Measurements from ENCODE around the gene DNAH17.

Gene DNAH17

DNA sequence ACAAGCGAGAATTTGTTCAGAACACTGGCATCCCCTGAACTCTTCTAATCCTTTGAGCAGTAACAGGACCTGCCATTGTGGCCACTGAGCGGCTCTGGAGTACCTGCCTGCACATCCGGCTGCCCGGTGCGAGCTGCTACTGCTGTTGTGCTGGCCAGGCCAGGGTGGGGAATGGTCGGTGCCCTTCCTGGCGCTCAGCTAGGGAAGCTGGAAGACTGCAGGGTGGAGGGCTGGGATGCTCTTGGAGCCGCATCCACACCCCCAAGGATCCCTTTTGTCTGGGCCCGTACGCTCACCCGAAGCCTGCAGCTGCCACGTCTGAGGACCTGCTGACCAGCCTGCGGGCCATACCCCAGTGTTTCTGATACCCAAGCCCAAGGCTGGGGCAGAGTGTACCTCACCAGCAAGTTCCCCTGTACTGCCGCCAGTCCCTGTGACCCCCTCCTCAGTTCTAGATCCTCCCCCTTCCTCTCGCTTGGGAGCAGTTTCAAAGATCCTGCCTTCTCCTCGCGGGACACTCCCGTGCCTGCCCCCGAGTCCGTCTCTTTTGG is 149.1 kb downstream of the DNAH17 start:
- no peak for DNase-seq

DNA sequence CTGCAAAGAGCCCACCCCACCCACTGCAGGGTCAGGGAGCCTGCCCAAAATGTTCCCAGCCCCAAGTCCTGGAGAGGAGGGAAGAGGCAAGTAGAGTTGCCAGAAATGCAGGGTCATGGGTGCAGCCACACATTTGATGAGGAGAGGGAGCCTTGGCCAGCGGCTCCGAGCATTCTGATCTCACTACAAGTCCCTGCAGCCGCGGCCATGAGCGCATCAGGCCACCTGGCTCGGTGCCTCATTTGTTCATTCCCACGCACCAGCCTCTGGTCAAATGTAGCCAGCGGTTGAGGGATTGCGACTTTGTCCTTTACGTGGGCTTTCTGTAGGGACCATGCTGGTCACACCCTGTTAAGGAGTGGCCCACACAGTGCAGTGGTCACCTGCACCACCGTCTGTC is 150.1 kb downstream of the DNAH17 start:
- DNase-seq: no peak

DNA sequence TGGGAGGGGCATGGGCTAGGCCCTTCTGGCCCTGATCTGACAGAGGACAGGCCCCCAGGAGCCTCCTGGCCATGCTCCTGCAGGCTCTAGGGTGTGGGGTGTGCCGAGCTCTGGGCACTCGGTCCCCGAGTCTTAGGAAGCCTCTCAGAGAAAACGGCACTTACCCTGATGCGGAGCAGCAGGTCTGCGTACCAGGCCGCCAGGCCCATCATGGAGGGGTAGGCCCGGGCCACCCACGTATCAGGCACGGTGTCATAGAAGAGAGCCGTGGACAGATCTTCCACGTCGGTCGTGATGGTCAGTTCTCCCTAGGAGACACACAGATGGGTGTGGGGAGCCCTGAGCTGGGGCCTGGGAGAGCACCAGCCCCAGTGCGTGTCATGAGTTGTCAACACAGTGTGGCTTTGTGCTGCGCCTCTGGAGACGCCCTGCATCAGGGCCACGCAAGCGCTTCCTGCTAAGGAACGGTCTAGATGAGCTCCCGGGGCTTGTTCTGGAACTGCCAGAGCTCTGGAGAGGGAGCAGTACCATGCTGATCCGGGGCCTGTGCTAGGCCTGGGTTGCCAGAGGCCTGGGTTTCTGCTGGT is 150.8 kb downstream of the DNAH17 start:
- no peak for DNase-seq

DNA sequence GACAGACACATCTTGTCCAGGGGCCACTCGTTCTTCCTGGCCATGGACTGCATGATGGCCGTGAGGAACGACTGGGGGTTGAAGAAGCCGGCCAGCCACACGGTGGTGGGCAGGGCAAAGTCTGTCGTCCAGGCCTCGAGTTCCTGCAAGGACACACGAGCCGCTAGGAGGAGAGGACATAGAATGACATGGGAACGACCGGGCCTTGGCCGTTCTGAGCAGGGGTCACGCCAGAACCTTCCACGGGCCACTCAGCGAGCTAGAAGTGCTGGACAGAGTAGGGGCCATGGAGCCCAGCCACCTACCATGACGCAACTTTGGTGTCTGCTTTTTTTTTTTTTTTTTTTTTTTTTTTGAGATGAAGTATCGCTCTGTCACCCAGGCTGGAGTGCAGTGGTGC is 151.8 kb downstream of the DNAH17 start:
- no peak for DNase-seq

DNA sequence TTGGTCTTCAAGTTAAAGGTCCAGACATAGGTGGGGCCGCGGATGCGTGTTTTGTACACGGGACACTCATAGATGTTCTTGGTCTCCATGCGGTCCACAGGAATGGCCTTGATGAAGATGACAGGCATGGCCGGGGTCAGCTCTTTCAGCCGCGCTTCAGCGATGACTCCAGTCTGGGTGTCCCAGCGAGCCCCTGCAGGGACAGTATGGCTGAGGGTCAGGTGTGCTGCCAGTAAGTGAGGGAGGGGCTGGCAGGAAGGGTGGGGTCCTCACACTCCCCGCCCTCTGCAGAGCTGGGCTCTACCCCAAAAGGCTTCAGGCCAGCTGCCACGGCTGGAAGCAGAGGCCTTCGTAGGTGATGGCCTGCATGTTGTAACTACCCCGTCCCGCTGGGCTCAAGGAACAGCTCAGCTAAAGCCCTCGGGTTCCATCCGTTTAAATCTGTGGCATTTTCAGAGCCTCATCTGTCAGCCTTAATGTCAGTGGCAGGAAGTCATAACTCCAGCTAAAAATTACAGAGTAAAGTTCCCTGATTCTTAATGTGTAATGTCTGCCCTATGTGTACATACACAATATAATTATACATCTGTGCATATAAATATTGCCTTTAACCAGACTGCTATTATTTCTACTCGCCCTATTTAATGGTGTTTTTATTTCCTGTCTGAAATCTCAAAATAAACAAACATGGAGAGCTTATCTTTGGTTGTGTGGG is 153.1 kb downstream of the DNAH17 start:
- DNase-seq: no peak

DNA sequence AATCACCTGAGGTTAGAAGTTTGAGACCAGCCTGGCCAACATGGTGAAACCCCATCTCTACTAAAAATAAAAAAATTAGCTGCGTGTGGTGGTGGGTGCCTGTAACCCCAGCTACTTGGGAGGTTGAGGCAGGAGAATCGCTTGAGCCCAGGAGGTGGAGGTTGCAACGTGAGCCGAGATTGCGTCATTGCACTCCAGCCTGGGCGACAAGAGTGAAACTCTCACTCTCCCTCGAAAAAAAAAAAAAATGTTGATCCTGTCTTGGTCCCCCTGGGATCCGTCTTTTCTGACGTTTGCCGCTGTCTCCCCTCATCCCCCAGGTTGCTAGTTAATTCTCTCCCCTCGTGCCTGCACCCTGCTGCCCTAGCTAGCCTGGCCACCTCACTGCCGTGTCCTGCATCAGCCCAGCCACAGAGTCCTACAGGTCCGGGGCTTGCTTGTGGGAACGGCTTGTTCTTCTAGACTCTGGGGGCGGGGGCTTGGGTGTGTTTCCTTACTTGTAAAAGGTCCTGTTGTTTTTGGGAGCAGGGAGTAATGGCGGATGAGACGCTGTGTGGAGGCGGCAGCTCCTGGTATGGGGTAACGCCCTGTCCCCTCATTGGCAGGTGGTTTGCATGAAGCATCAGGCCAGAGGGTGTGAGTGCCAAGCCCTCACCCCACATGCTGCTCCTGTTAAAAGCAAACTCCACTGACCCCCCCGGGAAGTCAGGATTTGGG is 154.2 kb downstream of the DNAH17 start:
- no peak for DNase-seq

DNA sequence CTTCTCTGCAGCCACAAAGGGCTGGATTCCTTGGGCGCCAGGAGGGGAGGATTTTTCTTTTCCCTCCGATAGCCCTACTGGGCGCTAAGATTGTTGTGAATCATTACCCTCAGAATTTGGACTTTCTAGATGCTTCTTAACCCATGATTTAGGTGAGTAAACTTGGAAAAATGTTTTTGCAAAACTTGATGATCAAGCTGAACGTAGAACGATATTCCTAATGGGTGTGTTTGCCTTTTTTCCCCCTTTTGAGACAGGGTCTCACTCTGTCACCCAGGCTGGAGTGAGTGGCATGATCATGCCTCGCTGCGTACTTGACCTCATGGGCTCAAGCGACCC is 155.0 kb downstream of the DNAH17 start:
- DNase-seq: no peak

DNA sequence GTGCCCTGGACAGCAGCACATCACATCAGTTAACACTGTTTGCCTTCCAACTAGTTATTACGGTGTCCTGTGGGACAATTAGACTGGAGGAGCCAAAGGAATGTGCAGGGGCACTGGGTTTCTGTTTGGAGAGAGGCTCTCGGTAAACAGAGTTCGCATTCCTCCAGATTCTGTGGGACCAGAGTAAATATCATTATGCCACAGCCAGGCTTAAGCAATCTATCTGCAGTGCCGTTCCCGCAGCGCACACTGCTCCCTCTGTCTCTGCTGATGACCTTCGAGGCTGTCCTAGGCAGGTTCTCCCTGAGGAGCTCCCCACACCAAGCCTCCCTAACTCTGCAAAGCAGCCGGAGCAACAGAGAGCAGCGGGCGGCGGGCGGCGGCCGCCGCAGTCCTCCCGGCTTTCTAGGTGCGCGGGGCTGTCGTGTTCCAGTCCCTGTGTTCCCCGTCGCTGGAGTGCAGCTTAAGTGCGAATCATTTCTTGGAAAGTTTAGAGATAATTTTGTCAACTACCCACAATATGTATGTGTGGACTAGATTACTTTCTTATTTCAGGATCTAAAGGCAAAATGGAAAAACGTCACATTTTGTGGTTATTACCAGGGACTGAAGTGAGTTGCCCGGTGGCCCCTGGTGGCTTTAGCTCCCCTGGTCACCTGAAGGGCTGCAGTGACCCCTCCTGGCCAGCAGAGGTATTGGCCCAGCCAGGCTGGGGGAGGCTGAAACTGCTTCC is 155.5 kb downstream of the DNAH17 start:
- peak; percentile 85 for DNase-seq

DNA sequence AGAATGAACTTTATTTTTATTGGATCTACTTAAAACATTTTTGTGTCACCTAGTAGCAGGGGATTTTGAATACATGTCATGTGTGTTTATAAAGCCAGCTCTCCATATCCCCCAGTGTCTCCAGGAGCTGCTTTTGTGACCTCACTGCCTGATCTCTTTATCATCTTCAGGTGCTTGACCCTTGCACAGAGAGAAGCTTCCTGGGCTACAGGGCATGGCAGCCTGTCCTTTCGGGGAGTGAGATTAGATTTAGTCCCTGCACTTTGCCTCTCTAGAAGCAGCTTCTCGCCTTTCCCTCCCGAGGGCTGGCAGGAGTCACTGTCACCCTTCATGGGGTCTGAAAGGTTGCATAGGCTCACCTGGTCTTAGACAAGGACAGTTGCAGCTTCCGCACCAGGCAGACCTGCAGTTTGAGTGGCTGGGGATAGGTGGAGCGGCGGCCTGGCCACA is 156.1 kb downstream of the DNAH17 start:
- no peak for DNase-seq

DNA sequence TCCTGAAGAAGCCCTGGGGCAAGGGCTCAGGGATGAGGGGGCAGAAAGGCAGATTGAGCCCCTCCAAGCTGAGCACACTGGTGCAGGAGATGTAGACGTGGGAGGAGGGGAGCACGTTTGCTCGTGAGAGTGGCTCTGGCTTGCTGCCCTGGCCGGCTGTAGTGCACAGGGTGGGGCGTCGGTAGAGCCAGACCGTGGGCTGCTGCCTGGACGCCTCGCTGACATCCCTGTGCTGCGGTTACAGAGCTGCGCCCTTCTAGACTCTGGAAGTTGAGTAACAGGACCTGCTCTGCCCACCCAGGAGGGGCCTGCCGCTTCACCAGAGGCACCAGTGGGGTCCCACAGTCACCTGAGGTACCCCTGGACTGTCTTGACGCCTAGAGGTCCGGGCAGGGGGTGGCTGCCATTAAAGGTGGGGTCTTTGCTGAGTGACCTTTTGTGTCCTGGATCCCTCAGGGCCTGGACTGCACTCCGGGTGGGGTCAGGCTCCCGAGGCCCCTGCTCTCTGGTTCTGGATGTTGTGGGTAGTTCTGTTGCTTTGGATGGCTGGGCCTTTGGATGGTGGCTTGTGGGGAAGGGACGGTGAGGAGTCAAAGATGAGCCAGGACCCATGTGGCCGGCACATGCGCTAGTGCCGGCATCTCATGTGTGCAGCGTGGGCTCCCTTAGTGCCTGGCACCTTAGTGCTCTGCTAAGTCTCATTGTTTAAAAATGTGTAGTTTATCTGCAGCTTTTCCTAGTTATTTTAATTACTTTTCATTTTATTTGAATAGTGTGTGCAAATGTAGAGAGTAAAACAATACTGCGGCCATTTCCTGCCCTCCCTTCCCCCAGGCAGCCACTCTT is 157.0 kb downstream of the DNAH17 start:
- no peak for DNase-seq

DNA sequence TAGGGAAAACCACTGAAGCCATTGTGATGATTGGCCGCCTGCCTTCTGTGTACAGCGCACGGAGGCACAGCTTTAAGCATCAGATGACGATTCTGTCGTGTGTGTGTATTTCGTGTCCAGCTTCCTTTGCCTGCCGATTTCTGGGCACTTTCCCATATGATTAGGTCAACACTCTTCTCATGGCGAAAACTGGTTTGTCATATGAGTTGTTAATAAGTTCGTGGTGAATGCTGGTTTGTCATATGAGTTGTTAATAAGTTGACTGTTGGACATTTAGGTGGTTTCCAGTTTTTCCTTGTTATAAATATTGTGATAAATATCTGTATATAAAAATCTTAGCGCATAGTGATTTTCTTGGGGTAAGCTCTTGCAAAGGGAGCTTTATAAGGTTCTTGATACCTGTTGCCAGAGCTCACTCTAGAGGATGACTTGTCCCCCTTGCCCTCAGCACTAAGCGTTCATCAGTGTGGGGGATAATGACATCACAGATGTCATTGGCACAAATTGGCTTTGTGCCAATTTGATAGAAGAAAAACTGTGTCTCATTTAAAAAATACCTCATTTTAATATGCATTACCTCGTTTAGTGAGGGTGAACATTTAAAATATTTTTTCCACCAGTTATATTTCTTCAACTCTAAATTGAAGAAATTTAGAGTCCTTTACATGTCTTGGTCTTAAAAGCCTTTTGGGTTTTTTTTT is 158.7 kb downstream of the DNAH17 start:
- no peak for DNase-seq

DNA sequence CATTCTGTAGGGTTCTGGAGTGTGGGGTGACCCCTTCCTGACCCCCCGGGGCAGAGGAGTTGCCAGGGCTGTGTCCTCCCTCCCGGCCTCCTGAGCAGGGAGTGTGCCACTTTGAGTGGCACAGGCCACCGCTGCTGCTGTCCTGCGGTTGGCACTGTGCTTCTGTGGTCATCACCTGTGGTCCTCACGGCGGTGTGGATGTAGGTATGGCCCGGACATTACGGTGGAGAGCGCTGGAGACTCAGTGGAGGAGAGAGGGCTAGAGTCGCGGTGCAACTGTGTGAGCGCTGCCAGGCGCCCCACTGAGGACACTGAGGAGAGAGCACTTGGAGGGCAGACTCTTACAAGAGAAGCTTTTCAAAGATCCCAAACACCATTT is 159.7 kb downstream of the DNAH17 start:
- DNase-seq: no peak

DNA sequence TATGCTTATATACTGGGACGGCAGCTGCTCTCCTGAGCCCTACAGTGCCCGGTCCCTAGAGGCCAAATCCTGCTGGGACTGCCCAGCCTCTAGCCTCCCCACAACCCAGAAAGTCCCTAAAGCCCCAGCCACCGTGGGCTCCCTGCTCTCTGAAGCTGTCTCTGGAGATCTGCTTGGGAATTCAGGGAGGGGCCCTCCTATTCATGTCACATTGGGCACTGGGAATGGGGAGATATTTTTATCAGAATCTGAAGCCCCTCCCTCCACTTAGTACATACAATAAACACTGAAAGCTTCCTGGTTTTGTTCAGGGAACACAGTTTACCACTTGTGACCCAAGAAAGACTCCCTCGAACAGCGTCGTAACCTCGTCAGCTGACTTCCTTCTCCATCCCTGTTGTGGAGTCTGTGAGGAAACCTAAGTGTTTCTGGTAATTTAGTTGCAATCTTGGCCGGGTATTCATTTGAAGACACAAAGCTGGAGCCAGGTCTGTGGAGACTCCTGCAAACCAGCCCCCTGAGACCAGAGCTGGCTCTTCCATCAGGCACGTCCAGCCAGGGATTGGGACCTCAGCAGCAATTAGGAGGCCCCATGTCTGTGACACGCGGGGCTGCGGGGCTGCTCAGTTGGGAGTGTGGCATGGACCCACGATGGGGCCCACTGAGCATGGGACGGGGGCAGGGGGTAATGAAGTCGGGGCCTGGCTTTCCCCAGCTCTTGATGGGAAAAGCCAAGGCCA is 160.2 kb downstream of the DNAH17 start:
- no peak for DNase-seq

DNA sequence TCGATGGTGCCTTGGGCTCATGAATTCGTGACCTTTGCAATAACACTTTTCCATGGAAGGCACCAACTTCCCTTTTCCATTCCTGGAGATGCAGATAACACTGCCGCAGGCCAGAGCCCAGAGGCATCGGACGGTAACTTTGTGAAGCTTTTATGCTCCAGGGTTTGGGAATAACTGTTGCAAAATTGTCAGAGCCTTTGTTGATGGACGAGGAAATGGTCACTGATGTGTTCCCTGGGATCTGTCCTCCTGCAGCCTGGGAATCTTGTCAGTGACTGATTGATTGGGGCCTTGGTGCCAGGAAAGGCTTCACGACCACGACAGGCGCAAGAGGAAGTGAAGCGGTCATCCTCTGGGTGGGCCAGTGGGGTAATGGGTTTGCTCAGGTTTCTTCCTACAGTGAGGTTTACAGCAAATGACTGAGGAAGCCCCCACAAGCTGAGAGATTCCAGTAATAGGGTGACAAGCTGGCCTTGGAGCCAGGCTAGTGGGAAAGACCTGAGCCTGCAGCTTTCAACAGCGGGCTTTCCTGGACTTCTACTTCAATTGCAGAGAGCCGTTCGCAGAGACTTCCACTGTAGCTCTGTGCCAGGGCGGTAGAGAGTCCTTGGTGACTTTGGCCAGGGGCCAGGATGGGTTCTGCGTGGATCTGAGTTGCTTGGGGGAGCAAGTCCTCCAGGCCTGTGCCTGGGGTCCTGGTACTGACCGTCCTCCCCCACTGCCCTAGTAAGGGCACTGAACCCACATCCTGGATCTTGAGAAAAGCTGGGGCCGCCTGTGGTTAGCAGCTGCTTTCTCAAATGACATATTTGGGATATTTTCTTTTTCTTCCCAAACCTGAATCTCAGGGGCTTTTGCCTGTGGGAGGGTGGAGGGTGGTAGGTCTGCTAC is 161.1 kb downstream of the DNAH17 start:
- DNase-seq: no peak

DNA sequence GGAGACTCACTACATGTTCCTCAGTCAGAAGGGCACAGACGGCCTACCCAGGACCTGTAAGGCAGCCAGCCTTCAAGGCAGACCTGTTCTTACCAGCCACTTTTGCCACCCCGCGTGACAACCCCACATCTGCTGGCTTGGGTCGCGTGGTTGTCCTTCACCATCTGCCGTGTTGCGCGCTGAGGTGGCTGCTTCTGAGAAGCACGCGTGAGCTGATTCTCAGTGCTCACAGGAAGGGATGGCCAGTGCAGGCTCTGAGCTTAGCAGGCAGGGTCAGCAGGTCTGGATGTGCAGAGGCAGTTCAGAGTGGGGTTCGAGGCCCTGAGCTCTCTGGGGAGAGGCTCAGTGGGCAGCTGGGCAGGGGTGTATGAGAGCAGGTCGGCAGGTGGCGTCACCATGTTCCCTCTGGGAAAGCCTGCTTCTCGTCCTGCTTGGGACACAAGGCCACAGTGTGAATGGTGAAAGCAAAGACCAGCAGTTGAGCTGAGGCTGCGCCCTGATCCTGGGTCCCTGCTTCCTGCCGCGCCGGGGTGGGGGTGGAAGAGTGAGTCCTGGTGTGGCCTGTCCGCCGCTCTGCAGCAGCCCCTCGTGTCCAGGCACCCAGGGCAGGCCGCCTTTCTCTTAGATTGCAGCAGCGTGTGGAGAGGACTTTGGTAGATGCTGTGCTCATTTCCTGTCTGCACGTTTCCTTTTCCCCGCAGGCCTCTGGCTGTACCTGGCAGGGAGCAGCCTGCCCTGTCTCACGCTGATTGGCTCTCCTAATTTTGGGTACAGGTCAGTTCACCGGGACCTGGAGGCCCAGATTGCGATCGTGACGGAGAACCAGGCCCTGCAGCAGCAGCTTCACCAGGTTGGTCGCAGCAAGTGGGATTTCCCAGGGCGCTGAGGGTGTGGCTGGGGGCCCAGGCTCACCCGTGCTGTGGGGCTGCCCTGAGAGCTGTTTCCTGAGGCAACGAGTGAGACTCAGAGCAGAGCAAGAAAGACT is 162.7 kb downstream of the DNAH17 start:
- no peak for DNase-seq

DNA sequence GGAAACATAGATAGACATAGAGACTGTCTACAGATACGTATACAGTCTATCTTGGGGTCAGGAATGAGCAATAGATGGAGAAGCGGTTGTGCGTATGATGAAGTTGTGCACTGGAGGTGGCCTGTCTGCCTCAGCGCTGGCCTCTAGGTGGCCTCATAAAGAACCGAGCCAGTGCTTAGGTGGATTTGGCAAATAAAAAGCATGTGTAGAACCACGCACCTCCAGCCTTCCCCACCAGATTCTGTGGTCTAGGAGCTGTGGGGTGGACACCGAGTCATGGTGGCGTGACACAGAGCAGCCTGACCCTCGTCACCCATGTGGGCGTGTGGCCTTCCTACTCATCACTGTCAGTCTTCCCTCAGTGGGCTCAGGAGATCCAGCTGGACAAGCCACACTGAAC is 164.8 kb downstream of the DNAH17 start:
- DNase-seq: no peak

DNA sequence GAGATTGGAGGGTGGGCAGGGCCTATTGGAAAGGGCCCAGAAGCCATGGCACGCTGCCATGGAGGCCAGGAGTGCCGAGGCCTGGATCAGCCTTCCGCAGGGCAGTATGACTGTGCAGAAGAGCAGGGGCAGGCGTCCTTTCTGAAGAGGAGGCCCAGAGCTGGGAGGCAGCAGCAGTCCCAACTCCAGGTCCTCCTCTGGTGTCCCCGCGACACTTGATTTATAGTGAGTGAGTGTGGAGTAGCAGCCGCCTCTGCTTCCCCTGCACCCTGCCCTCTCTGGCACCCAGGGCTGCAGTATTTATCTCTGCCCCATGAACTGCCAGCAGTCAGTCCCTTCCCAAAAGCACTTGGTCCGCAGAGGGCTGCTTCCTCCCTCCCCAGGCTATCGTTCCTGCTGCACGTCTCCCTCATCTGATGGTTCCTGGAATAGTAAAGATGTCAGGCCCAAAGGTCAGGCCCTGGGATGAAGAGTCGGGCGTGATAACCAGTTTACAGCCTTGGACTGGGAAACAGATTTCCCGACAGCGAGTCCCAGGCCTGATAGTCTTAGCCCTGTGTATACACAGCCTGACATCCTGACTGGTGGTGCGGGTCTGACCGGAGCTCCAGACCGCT is 165.8 kb downstream of the DNAH17 start:
- no peak for DNase-seq

All from eye (tissue), 1 donor.